Measurements from ENCODE around the gene CNGA3.

The CNGA3 gene

DNA sequence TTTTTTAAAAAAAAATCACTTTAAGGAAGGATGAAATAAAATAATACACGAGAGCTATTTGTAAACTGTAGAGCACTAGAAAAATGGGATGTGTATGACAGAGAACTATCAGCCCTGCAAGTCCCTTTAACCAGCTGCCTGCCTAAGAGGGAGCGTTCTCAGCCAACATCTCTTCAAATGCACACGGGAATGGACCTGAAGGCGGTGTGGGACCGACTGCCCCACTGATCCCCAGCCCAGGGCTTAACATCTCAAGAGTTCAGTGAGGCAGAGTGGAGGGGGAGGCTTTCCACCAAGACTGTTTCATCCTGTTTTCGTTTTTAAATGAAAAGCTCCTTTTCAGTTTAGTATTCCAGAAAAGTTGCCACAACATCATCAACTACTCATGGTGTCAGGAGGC is 100.6 kb downstream of the CNGA3 start:
- no peak overlapping the region for H3K4me3 ChIP-seq (ENCODE audit: low read length in 2 of 2)

More for the DNA sequence above, 100.6 kb downstream of the CNGA3 start:
- Histone ChIP-seq H2AK5ac (ENCODE audit: low read depth, low read length) (no peak overlapping the region), H3K79me1 (ENCODE audit: low read depth, low read length) (no peaks in the 10 kb centered on the region), H3K4ac (ENCODE audit: low read length) (no peak overlapping the region), H4K91ac (ENCODE audit: low read depth, low read length, poor library complexity) (no peak overlapping the region), H3K27ac (replicated peaks; ENCODE audit: low read length) (no peak overlapping the region), H2BK12ac (ENCODE audit: low read length) (no peak overlapping the region), H3K18ac (ENCODE audit: low read length) (no peak overlapping the region), H3K4me2 (ENCODE audit: insufficient read depth, low read length, poor library complexity, severe bottlenecking) (no peak overlapping the region), H3K4me1 (ENCODE audit: control insufficient read depth in 2 of 2, insufficient read depth in 1 of 2, low read depth in 1 of 2, low read length in 2 of 2) (peaks cover 5 to 8% of the 10 kb centered on the region in 2 donors), H2BK15ac (ENCODE audit: low read length) (no peak overlapping the region), H3K9ac (ENCODE audit: low read depth, low read length, poor library complexity) (no peak overlapping the region), H2AFZ (ENCODE audit: low read length) (no peak overlapping the region), H4K8ac (ENCODE audit: low read depth, low read length) (no peak overlapping the region), H3K36me3 (replicated peaks in 1 of 2; ENCODE audit: control insufficient read depth in 2 of 2, insufficient read depth in 2 of 2, low read length in 2 of 2) (no peaks in the 10 kb centered on the region), H3K23ac (ENCODE audit: low read depth, low read length, poor library complexity) (no peak overlapping the region), H3K14ac (ENCODE audit: low read length) (no peak overlapping the region), H3K9me3 (replicated peaks in 1 of 2; ENCODE audit: control insufficient read depth in 2 of 2, insufficient read depth in 1 of 2, low read depth in 1 of 2, low read length in 2 of 2) (no peaks in the 10 kb centered on the region), H2BK5ac (ENCODE audit: low read length) (no peak overlapping the region), H2BK120ac (ENCODE audit: low read depth, low read length) (no peak overlapping the region), H3K27me3 (ENCODE audit: control insufficient read depth in 3 of 3, insufficient read depth in 3 of 3, low read depth in 1 of 3, low read length in 3 of 3) (peaks cover 0 to 3% (median 0%) of the 10 kb centered on the region in 3 experiments)
- DNase-seq (ENCODE audit: low spot score): no peak
- WGBS, 2 donors (ENCODE audit: extremely low coverage in 2 of 2, insufficient read length in 2 of 2, insufficient replicate concordance in 1 of 2): no CpG with 5 or more reads among the region's 6 CpGs

Data from neuronal stem cell (in vitro differentiated cells).